B cell (primary cell): ENCODE measurements around the gene KLRB1. TPM values are rescaled to one million over a fixed set of nuclear protein-coding genes. Genes with fewer than 3 reads are reported as not detected.
A peak's percentile ranks its signal among the peaks of the same experiment; 100 is the strongest.

ENCODE experiments used
- ATAC-seq: fragments of 200-7000 bp; cut with Tn5 transposase; one replicate; pipeline ENCODE4 v1.10.0; 2021; ENCODE audit warnings: low read depth, mild to moderate bottlenecking, moderate number of reproducible peaks, moderate library complexity
- CTCF ChIA-PET: fragments of 350-600 bp; sonication (Branson Sonifier 250); formaldehyde crosslinking; loops from one replicate; lab custom pipeline; 2021; ENCODE audit warnings: antibody characterized with exemption, inconsistent platforms; lab: Charles Lee
- POLR2A ChIA-PET: fragments of 350-600 bp; sonication (Branson Sonifier 250); formaldehyde crosslinking; loops from one replicate; lab custom pipeline; 2021; ENCODE audit warnings: antibody characterized with exemption; lab: Charles Lee
- DNase-seq: peaks from one replicate; pipeline ENCODE4 v3.0.0; 2013
- H2AFZ ChIP-seq: 2 replicates; pipeline ENCODE4 v1.6.1; 2012; ENCODE audit warnings: mild to moderate bottlenecking, low read depth, low read length; ENCODE audit not compliant: insufficient read depth, poor library complexity, severe bottlenecking
- H3K27ac ChIP-seq, 2 donors: 1 replicate in 1 of 2; 2 replicates in 1 of 2; pipeline ENCODE4 v1.5.1; 2012 to 2013; ENCODE audit warnings: low read length in 2 of 2, mild to moderate bottlenecking in 2 of 2, moderate library complexity in 1 of 2
- H3K27me3 ChIP-seq, 4 experiments: fragments of 200-600 bp in 1 of 4; sonication (generic) in 1 of 4; replicated peaks in 1 of 4; 1 replicate in 2 of 4; 2 replicates in 2 of 4; pipeline versions ENCODE4 v1.6.1 to v1.7.0; 2013 to 2016; ENCODE audit warnings: low read length in 3 of 4, mild to moderate bottlenecking in 2 of 4, mixed read lengths in 1 of 4, moderate library complexity in 1 of 4; ENCODE audit not compliant: insufficient read depth in 4 of 4, control insufficient read depth in 3 of 4; ENCODE audit errors: control extremely low read depth in 1 of 4
- H3K36me3 ChIP-seq, 2 experiments: replicated peaks in 1 of 2; 1 replicate in 1 of 2; 2 replicates in 1 of 2; pipeline versions ENCODE4 v1.6.1 to v1.7.1; 2013; ENCODE audit warnings: low read length in 1 of 2; ENCODE audit not compliant: insufficient read depth in 2 of 2, control insufficient read depth in 1 of 2; ENCODE audit errors: control extremely low read depth in 1 of 2, extremely low read depth in 1 of 2
- H3K4me1 ChIP-seq, 2 donors: fragments of 200-600 bp in 1 of 2; sonication (generic) in 1 of 2; 1 replicate in 1 of 2; 2 replicates in 1 of 2; pipeline versions ENCODE4 v1.5.1 to v1.6.1; 2013 to 2017; ENCODE audit warnings: low read length in 2 of 2; ENCODE audit not compliant: control insufficient read depth in 2 of 2, insufficient read depth in 2 of 2
- H3K4me2 ChIP-seq: replicated peaks from 2 replicates; pipeline ENCODE3; 2012; ENCODE audit warnings: mild to moderate bottlenecking, low read depth, low read length; ENCODE audit not compliant: poor library complexity, severe bottlenecking
- H3K4me3 ChIP-seq, 5 experiments: fragments of 200-600 bp in 1 of 5; sonication (generic) in 1 of 5; 1 replicate in 3 of 5; 2 replicates in 2 of 5; pipeline versions ENCODE4 v1.5.1 to v1.7.0; 2011 to 2016; ENCODE audit warnings: low read length in 4 of 5, mild to moderate bottlenecking in 4 of 5, low read depth in 2 of 5, control low read depth in 1 of 5, moderate library complexity in 1 of 5; ENCODE audit not compliant: insufficient read depth in 1 of 5; ENCODE audit errors: control extremely low read depth in 1 of 5, extremely low read depth in 1 of 5
- H3K79me2 ChIP-seq: fragments of 200-600 bp; sonication (generic); one replicate; pipeline ENCODE4 v1.6.0; 2016; ENCODE audit warnings: low read length; ENCODE audit not compliant: control insufficient read depth, insufficient read depth
- H3K9ac ChIP-seq: fragments of 200-600 bp; sonication (generic); 2 replicates; pipeline ENCODE4 v1.6.1; 2017; ENCODE audit warnings: mild to moderate bottlenecking, low read length, moderate library complexity
- H3K9me3 ChIP-seq, 3 donors: one replicate each; pipeline versions ENCODE4 v1.6.1 to v1.7.1; 2013; ENCODE audit warnings: low read length in 2 of 3; ENCODE audit not compliant: control insufficient read depth in 2 of 3, insufficient read depth in 1 of 3; ENCODE audit errors: control extremely low read depth in 1 of 3
- H4K20me1 ChIP-seq: 2 replicates; pipeline ENCODE4 v1.6.0; 2012; ENCODE audit warnings: mild to moderate bottlenecking, low read length; ENCODE audit not compliant: insufficient read depth, control insufficient read depth, poor library complexity, severe bottlenecking
- H3K27ac Mint-ChIP-seq: one replicate; pipeline ENCODE4 v1.8.0; 2021; ENCODE audit warnings: mixed read lengths
- H3K27me3 Mint-ChIP-seq: one replicate; pipeline ENCODE4 v1.8.0; 2021; ENCODE audit warnings: mixed read lengths
- H3K4me1 Mint-ChIP-seq: one replicate; pipeline ENCODE4 v1.8.0; 2021; ENCODE audit warnings: mixed read lengths
- H3K4me3 Mint-ChIP-seq: one replicate; pipeline ENCODE4 v1.8.0; 2021; ENCODE audit warnings: mixed read lengths
- H3K9me3 Mint-ChIP-seq: one replicate; pipeline ENCODE4 v1.8.0; 2022; ENCODE audit warnings: mixed read lengths; ENCODE audit not compliant: insufficient read depth
- CTCF ChIP-seq: fragments of 200-600 bp; IDR thresholded peaks from one replicate; pipeline ENCODE4 v1.8.0; 2022; ENCODE audit warnings: antibody characterized with exemption, mild to moderate bottlenecking
- EZH2 ChIP-seq: IDR thresholded peaks from 2 replicates; pipeline ENCODE4 v1.6.1; 2012; ENCODE audit warnings: borderline replicate concordance, low read depth, mild to moderate bottlenecking, moderate library complexity, low read length; ENCODE audit not compliant: insufficient read depth, poor library complexity, severe bottlenecking
- WGBS: methylation state at CpG from one replicate; pipeline ENCODE4 v1.1.5; 2013; ENCODE audit warnings: missing lambda C conversion rate; ENCODE audit not compliant: insufficient coverage; 5-methylcytosine and 5-hydroxymethylcytosine counted together
- intact Hi-C: fragments of 100-400 bp; cut with micrococcal nuclease; formaldehyde crosslinking; loops from one replicate; pipeline ENCODE4 v1.10.0; 2022
- polyA plus RNA-seq: library from polyadenylated mRNA; depleted of rRNA; stranded (reverse); fragments of >200 nt; gene quantifications from 2 replicates; pipeline ENCODE4 v1.2.3, GENCODE V29; 2012
- total RNA-seq, 2 donors: library from RNA; stranded (reverse); fragments of 120-200 nt in 1 of 2; gene quantifications; 1 replicate in 1 of 2; 2 replicates in 1 of 2; pipeline versions ENCODE4 v1.2.3 to v1.2.4, GENCODE V29; 2013 to 2022

The KLRB1 gene
- total and polyA plus RNA-seq, 2 donors (not counting 1 experiment from before 2014, with no cell fraction given) = 0.12 TPM; not detected in 1

- H3K4me2 ChIP-seq = no peak overlapping the region
- no peak overlapping the region for H3K27ac Mint-ChIP-seq
- TF ChIP-seq EZH2 = no peak
- TF ChIP-seq CTCF = no peak
- H3K79me2 ChIP-seq = no peaks in the 10 kb centered on the region
- CTCF ChIA-PET = no interaction called here
- ATAC-seq (no peak), DNase-seq (no peak)
- intact Hi-C loops = no loop called here
- no peaks in the 10 kb centered on the region for H3K36me3 ChIP-seq
- H3K4me3 Mint-ChIP-seq = no peak overlapping the region
- no peaks in the 10 kb centered on the region for H3K27me3 Mint-ChIP-seq
- no peak overlapping the region for H2AFZ ChIP-seq
- no peak overlapping the region for H3K9ac ChIP-seq
- no peaks in the 10 kb centered on the region for H3K9me3 ChIP-seq
- H3K4me1 Mint-ChIP-seq = no peaks in the 10 kb centered on the region
- no peak overlapping the region for H3K4me3 ChIP-seq
- no peaks in the 10 kb centered on the region for H4K20me1 ChIP-seq
- H3K27ac ChIP-seq = no peak overlapping the region
- no peaks in the 10 kb centered on the region for H3K4me1 ChIP-seq
- no peaks in the 10 kb centered on the region for H3K9me3 Mint-ChIP-seq
- H3K27me3 ChIP-seq = no peaks in the 10 kb centered on the region
- POLR2A ChIA-PET = no interaction called here
- WGBS = 100% methylated on average over 1 of the region's 2 CpGs
Observed at GRCh38 chr12:9590441-9590840, 17.3 kb downstream of the KLRB1 start.

DNA sequence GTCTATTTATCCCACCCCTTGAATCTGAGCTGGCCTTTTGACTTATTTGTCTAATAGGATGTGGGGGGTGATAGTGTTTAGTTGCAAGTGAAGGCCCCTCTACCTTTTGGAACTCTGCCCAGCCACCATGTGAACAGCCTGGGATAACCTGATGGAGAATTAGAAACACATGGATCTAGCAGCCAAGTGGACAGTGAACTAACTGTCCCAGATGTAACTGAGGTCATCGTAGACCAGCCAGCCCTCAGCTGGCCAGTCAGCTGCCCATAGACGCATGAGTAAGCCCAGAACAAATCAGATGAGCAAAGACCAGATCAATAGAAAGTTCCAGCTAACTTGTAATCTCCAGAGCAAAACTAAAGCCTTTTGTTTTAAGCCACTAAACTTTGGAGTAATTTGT lies 19.0 kb downstream of the KLRB1 start:
- Mint-ChIP-seq H3K9me3 (no peaks in the 10 kb centered on the region), H3K27ac (no peak overlapping the region), H3K27me3 (no peaks in the 10 kb centered on the region), H3K4me3 (no peak overlapping the region), H3K4me1 (no peaks in the 10 kb centered on the region)
- no peak overlapping the region for H3K9ac ChIP-seq
- H3K36me3 ChIP-seq = no peaks in the 10 kb centered on the region
- no peak overlapping the region for H3K4me3 ChIP-seq
- H3K4me2 ChIP-seq = no peak overlapping the region
- WGBS = 100% methylated on average over 1 of the region's 2 CpGs
- H3K79me2 ChIP-seq = no peaks in the 10 kb centered on the region
- H3K4me1 ChIP-seq = no peaks in the 10 kb centered on the region
- no peak overlapping the region for H3K27ac ChIP-seq
- H4K20me1 ChIP-seq = no peaks in the 10 kb centered on the region
- ChIA-PET CTCF (no interaction called here), POLR2A (no interaction called here)
- no peak for TF ChIP-seq CTCF
- no peak for TF ChIP-seq EZH2
- no peaks in the 10 kb centered on the region for H3K27me3 ChIP-seq
- ATAC-seq (no peak), DNase-seq (peak; percentile 1)
- intact Hi-C loops = no loop called here
- no peaks in the 10 kb centered on the region for H3K9me3 ChIP-seq
- H2AFZ ChIP-seq = no peak overlapping the region
